Keratinocyte (primary cell): ENCODE results near the gene CNN1. TPM values are rescaled to one million over a fixed set of nuclear protein-coding genes. Genes with fewer than 3 reads are reported as not detected.

Experiments
- DNase-seq: peaks from one replicate; pipeline ENCODE4 v3.0.0-alpha.2; 2011; ENCODE audit warnings: low read depth, missing footprints, low spot score
- FAIRE-seq: peaks from 2 replicates; lab custom pipeline; 2011; peaks lifted over from hg19 to GRCh38; lab: Jason Lieb, UNC
- H2AFZ ChIP-seq: 2 replicates; pipeline ENCODE4 v1.6.0; 2012; ENCODE audit warnings: low read length, control low read depth, inconsistent platforms; ENCODE audit not compliant: control insufficient read depth
- H3K27ac ChIP-seq: 2 replicates; pipeline ENCODE4 v1.5.1; 2011; ENCODE audit warnings: low read length; ENCODE audit not compliant: control insufficient read depth, insufficient read depth
- H3K27me3 ChIP-seq: 3 replicates; pipeline ENCODE4 v1.6.0; 2011; ENCODE audit warnings: low read length; ENCODE audit not compliant: control insufficient read depth, insufficient read depth; ENCODE audit errors: extremely low read depth
- H3K36me3 ChIP-seq, 2 experiments: 2 replicates in 1 of 2; 3 replicates in 1 of 2; pipeline ENCODE4 v1.5.1; 2011; ENCODE audit warnings: low read length in 2 of 2, mild to moderate bottlenecking in 1 of 2; ENCODE audit not compliant: control insufficient read depth in 2 of 2, insufficient read depth in 2 of 2; ENCODE audit errors: extremely low read depth in 1 of 2
- H3K4me1 ChIP-seq: 3 replicates; pipeline ENCODE4 v1.5.1; 2011; ENCODE audit warnings: low read length; ENCODE audit not compliant: control insufficient read depth, insufficient read depth; ENCODE audit errors: extremely low read depth
- H3K4me2 ChIP-seq: 3 replicates; pipeline ENCODE4 v1.6.0; 2011; ENCODE audit warnings: low read depth, low read length; ENCODE audit not compliant: control insufficient read depth, insufficient read depth; ENCODE audit errors: extremely low read depth
- H3K4me3 ChIP-seq, 3 experiments: fragments of 200-600 bp in 1 of 3; sonication (generic) in 1 of 3; 2 replicates in 2 of 3; 3 replicates in 1 of 3; pipeline ENCODE4 v1.5.1; 2011 to 2016; ENCODE audit warnings: low read length in 3 of 3, mild to moderate bottlenecking in 3 of 3, control low read depth in 2 of 3, inconsistent platforms in 1 of 3, low read depth in 1 of 3, mixed read lengths in 1 of 3, mixed run types in 1 of 3, moderate library complexity in 1 of 3; ENCODE audit not compliant: control insufficient read depth in 2 of 3, insufficient read depth in 2 of 3; ENCODE audit errors: extremely low read depth in 1 of 3
- H3K79me2 ChIP-seq: 2 replicates; pipeline ENCODE4 v1.6.0; 2012; ENCODE audit warnings: low read length; ENCODE audit not compliant: control insufficient read depth, insufficient read depth
- H3K9ac ChIP-seq: 3 replicates; pipeline ENCODE4 v1.6.0; 2011; ENCODE audit warnings: low read length; ENCODE audit not compliant: control insufficient read depth, insufficient read depth; ENCODE audit errors: extremely low read depth
- H3K9me1 ChIP-seq: 3 replicates; pipeline ENCODE4 v1.6.0; 2011; ENCODE audit warnings: low read length; ENCODE audit not compliant: control insufficient read depth, insufficient read depth; ENCODE audit errors: extremely low read depth
- H3K9me3 ChIP-seq: 2 replicates; pipeline ENCODE4 v1.5.1; 2012; ENCODE audit warnings: low read depth, low read length; ENCODE audit not compliant: control insufficient read depth
- H4K20me1 ChIP-seq: 3 replicates; pipeline ENCODE4 v1.6.0; 2011; ENCODE audit warnings: low read length; ENCODE audit not compliant: control insufficient read depth, insufficient read depth; ENCODE audit errors: extremely low read depth
- EZH2 ChIP-seq: IDR thresholded peaks from one replicate; pipeline ENCODE4 v1.6.1; 2012; ENCODE audit warnings: inconsistent platforms, mild to moderate bottlenecking, low read length, moderate library complexity
- dilution Hi-C: fragments of 300-500 bp; cut with MboI; formaldehyde crosslinking; loops from one replicate; pipeline ENCODE4 v1.7.0; 2020; ENCODE audit warnings: low sequenced_read_pairs; ENCODE audit not compliant: extremely low pct_ligation_motif_present
- polyA plus RNA-seq, 5 experiments: library from polyadenylated mRNA; depleted of rRNA in 3 of 5; stranded (reverse) in 3 of 5; stranded (forward) in 1 of 5; unstranded in 1 of 5; fragments of >200 nt; gene quantifications; 1 replicate in 1 of 5; 2 replicates in 3 of 5; 3 replicates in 1 of 5; pipeline versions ENCODE4 v1.2.1 to v1.2.3, GENCODE V29; 2011 to 2012; ENCODE audit warnings: missing spikeins in 2 of 5, low read depth in 1 of 5, low replicate concordance in 1 of 5
- TF ChIP-seq, protein P1 (sequence below), 3 experiments: IDR thresholded peaks in 1 of 3; conservative IDR thresholded peaks in 1 of 3; optimal IDR thresholded peaks in 1 of 3; 2 replicates in 2 of 3; 3 replicates in 1 of 3; pipeline versions ENCODE3 to v1.5.1; 2011; ENCODE audit warnings: low read length in 3 of 3, mild to moderate bottlenecking in 3 of 3, moderate library complexity in 2 of 3, control low read depth in 1 of 3, inconsistent platforms in 1 of 3; ENCODE audit not compliant: insufficient read depth in 2 of 3; ENCODE audit errors: extremely low read depth in 1 of 3

The CNN1 gene
- polyA plus RNA-seq, 1 donor (not counting 4 experiments of a cell fraction or from before 2014, with no cell fraction given) = not detected

GRCh38 chr19:11580116-11580515, 41.5 kb downstream of the CNN1 start:
- Histone ChIP-seq H3K79me2 (no peaks in the 10 kb centered on the region), H3K9me1 (no peaks in the 10 kb centered on the region), H3K4me2 (no peak overlapping the region), H3K9ac (no peak overlapping the region), H4K20me1 (no peaks in the 10 kb centered on the region), H3K9me3 (no peaks in the 10 kb centered on the region), H3K27me3 (no peaks in the 10 kb centered on the region), H3K4me3 (no peak overlapping the region), H3K27ac (no peak overlapping the region), H2AFZ (no peak overlapping the region), H3K4me1 (peaks cover 13% of the 10 kb centered on the region), H3K36me3 (no peaks in the 10 kb centered on the region)
- FAIRE-seq (no peak), DNase-seq (no peak)
- TF ChIP-seq, protein P1, sequence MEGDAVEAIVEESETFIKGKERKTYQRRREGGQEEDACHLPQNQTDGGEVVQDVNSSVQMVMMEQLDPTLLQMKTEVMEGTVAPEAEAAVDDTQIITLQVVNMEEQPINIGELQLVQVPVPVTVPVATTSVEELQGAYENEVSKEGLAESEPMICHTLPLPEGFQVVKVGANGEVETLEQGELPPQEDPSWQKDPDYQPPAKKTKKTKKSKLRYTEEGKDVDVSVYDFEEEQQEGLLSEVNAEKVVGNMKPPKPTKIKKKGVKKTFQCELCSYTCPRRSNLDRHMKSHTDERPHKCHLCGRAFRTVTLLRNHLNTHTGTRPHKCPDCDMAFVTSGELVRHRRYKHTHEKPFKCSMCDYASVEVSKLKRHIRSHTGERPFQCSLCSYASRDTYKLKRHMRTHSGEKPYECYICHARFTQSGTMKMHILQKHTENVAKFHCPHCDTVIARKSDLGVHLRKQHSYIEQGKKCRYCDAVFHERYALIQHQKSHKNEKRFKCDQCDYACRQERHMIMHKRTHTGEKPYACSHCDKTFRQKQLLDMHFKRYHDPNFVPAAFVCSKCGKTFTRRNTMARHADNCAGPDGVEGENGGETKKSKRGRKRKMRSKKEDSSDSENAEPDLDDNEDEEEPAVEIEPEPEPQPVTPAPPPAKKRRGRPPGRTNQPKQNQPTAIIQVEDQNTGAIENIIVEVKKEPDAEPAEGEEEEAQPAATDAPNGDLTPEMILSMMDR (optimal IDR thresholded peaks at IDR 0.05 in 1 of 3, IDR thresholded peaks at IDR 0.05 in 1 of 3, conservative IDR thresholded peaks at IDR 0.05 in 1 of 3; ENCODE audit: extremely low read depth in 1 of 3, insufficient read depth in 2 of 3, low read length in 3 of 3) = no peak
- no peak for TF ChIP-seq EZH2
- dilution Hi-C loops = no loop called here

- FAIRE-seq = no peak
- dilution Hi-C loops = no loop called here
These were observed 43.1 kb downstream of the CNN1 start for GRCh38 chr19:11581740-11582139.

More at GRCh38 chr19:11581740-11582139, 43.1 kb downstream of the CNN1 start:
- H3K9me1 ChIP-seq = no peaks in the 10 kb centered on the region
- H3K4me3 ChIP-seq = no peak overlapping the region
- no peak overlapping the region for H2AFZ ChIP-seq
- no peaks in the 10 kb centered on the region for H4K20me1 ChIP-seq
- DNase-seq = no peak
- TF ChIP-seq, protein P1 (optimal IDR thresholded peaks at IDR 0.05 in 1 of 3, IDR thresholded peaks at IDR 0.05 in 1 of 3, conservative IDR thresholded peaks at IDR 0.05 in 1 of 3; ENCODE audit: extremely low read depth in 1 of 3, insufficient read depth in 2 of 3, low read length in 3 of 3) = no peak
- TF ChIP-seq EZH2 = no peak
- H3K9me3 ChIP-seq = no peaks in the 10 kb centered on the region
- H3K27me3 ChIP-seq = no peaks in the 10 kb centered on the region
- H3K4me2 ChIP-seq = no peak overlapping the region
- H3K4me1 ChIP-seq = peaks cover 13% of the 10 kb centered on the region
- no peak overlapping the region for H3K9ac ChIP-seq
- no peak overlapping the region for H3K27ac ChIP-seq
- no peaks in the 10 kb centered on the region for H3K79me2 ChIP-seq
- H3K36me3 ChIP-seq = no peaks in the 10 kb centered on the region
